IMR-90 (cell line): ENCODE data around the gene CDS1.

ENCODE experiments used
- BHLHE40 ChIP-seq: fragments of 150-350 bp; IDR thresholded peaks from 2 replicates; pipeline ENCODE4 v1.6.1; 2016; ENCODE audit warnings: mild to moderate bottlenecking, low read depth, low read length
- CEBPB ChIP-seq: IDR thresholded peaks from 2 replicates; pipeline ENCODE4 v1.6.1; 2012; ENCODE audit warnings: low read depth, low read length, improper control_type of control experiment
- CTCF ChIP-seq: conservative IDR thresholded peaks from 2 replicates; pipeline ENCODE4 v1.5.1; 2012; ENCODE audit warnings: mild to moderate bottlenecking, low read depth, low read length, improper control_type of control experiment
- ELK1 ChIP-seq: fragments of 150-350 bp; IDR thresholded peaks from 2 replicates; pipeline ENCODE4 v1.6.1; 2016; ENCODE audit warnings: low read depth, mild to moderate bottlenecking, low read length, moderate library complexity, borderline replicate concordance
- MAFK ChIP-seq: IDR thresholded peaks from 2 replicates; pipeline ENCODE4 v1.6.1; 2012; ENCODE audit warnings: low read depth, low read length, improper control_type of control experiment
- MAZ ChIP-seq: IDR thresholded peaks from 2 replicates; pipeline ENCODE4 v1.6.1; 2012; ENCODE audit warnings: low read depth, mild to moderate bottlenecking, low read length, improper control_type of control experiment, moderate library complexity, borderline replicate concordance
- MXI1 ChIP-seq: IDR thresholded peaks from 2 replicates; pipeline ENCODE4 v1.6.1; 2012; ENCODE audit warnings: low read depth, mild to moderate bottlenecking, low read length, moderate library complexity, borderline replicate concordance
- POLR2A ChIP-seq: IDR thresholded peaks from 2 replicates; pipeline ENCODE4 v1.6.1; 2012; ENCODE audit warnings: mild to moderate bottlenecking, low read depth, low read length
- RAD21 ChIP-seq: IDR thresholded peaks from 2 replicates; pipeline ENCODE4 v1.6.1; 2012; ENCODE audit warnings: low read length, improper control_type of control experiment
- RFX5 ChIP-seq: IDR thresholded peaks from 2 replicates; pipeline ENCODE4 v1.8.0; 2012; ENCODE audit warnings: low read depth, mild to moderate bottlenecking, low read length, moderate library complexity
- SMC3 ChIP-seq: fragments of 150-350 bp; IDR thresholded peaks from 2 replicates; pipeline ENCODE4 v1.6.1; 2016; ENCODE audit warnings: low read depth, mild to moderate bottlenecking, antibody characterized with exemption, low read length, moderate library complexity

GRCh38 chr4:84594724-84595123 lies 11.8 kb downstream of the CDS1 start:
- TF ChIP-seq CTCF, result no peak
- no peak for TF ChIP-seq MXI1
- TF ChIP-seq RFX5, result no peak
- no peak for TF ChIP-seq RAD21
- no peak for TF ChIP-seq SMC3
- TF ChIP-seq POLR2A, result no peak
- TF ChIP-seq CEBPB, result no peak
- TF ChIP-seq BHLHE40, result no peak
- TF ChIP-seq MAFK, result no peak
- TF ChIP-seq MAZ, result no peak
- no peak for TF ChIP-seq ELK1
